Epidermal melanocyte (primary cell): Measurements from ENCODE around the gene C2CD3.
"Not testable (repeated sequence)": the region's sequence is repeated elsewhere in the genome, so short reads cannot be mapped to it uniquely, and the experiment has no call there.

Experiments
- DNase-seq: peaks from one replicate; pipeline ENCODE4 v3.0.0; 2011; ENCODE audit warnings: low spot score; ENCODE audit not compliant: insufficient read length

C2CD3 gene

GRCh38 chr11:74070723-74071492 lies 99.9 kb downstream of the C2CD3 start:
- no peak for DNase-seq

- no peak for DNase-seq
Observed at GRCh38 chr11:74069146-74070046, 101.4 kb downstream of the C2CD3 start.

GRCh38 chr11:74066663-74067062 lies 104.1 kb downstream of the C2CD3 start:
- DNase-seq: not testable (repeated sequence)

GRCh38 chr11:74065534-74065933 lies 105.3 kb downstream of the C2CD3 start:
- DNase-seq: not testable (repeated sequence)

- DNase-seq: not testable (repeated sequence)
Observed at GRCh38 chr11:74063628-74064027, 107.2 kb downstream of the C2CD3 start.

- not testable (repeated sequence) for DNase-seq
Observed at GRCh38 chr11:74061599-74061998, 109.2 kb downstream of the C2CD3 start.

GRCh38 chr11:74057249-74058151 lies 113.3 kb downstream of the C2CD3 start:
- DNase-seq: no peak

- DNase-seq: no peak
Observed at GRCh38 chr11:74055938-74056337, 114.9 kb downstream of the C2CD3 start.

- DNase-seq: no peak
Observed at GRCh38 chr11:74050465-74050864, 120.3 kb downstream of the C2CD3 start.

- DNase-seq: no peak
Observed at GRCh38 chr11:74048993-74049392, 121.8 kb downstream of the C2CD3 start.

GRCh38 chr11:74044538-74044937 lies 126.3 kb downstream of the C2CD3 start:
- DNase-seq: no peak

GRCh38 chr11:74043450-74043849 lies 127.4 kb downstream of the C2CD3 start:
- no peak for DNase-seq

- no peak for DNase-seq
Observed at GRCh38 chr11:74037309-74037708, 133.5 kb downstream of the C2CD3 start.

- DNase-seq: no peak
Observed at GRCh38 chr11:74035264-74035663, 135.5 kb downstream of the C2CD3 start.

GRCh38 chr11:74033046-74033445 lies 137.8 kb downstream of the C2CD3 start:
- DNase-seq: no peak

- DNase-seq: no peak
Observed at GRCh38 chr11:74030723-74031676, 139.8 kb downstream of the C2CD3 start.

GRCh38 chr11:74025467-74026166 lies 145.2 kb downstream of the C2CD3 start:
- DNase-seq: no peak

- DNase-seq: no peak
Observed at GRCh38 chr11:74024261-74025029, 146.4 kb downstream of the C2CD3 start.

- DNase-seq: no peak
Observed at GRCh38 chr11:74023276-74023675, 147.5 kb downstream of the C2CD3 start.
